Kidney (tissue), 14 donors: ENCODE measurements around the gene HOTAIR. TPM values are rescaled to one million over a fixed set of nuclear protein-coding genes. Genes with fewer than 3 reads are reported as not detected.

ENCODE experiments used
- DNase-seq, 5 donors: peaks; one replicate each; pipeline ENCODE4 v3.0.0-alpha.2; 2013 to 2020
- FAIRE-seq: peaks from 2 replicates; lab custom pipeline; 2012; peaks lifted over from hg19 to GRCh38; lab: Jason Lieb, UNC
- H3K27ac ChIP-seq, 2 donors: one replicate each; pipeline ENCODE4 v1.7.0; 2013; ENCODE audit warnings: low read depth in 2 of 2, low read length in 2 of 2, inconsistent platforms in 1 of 2
- H3K27me3 ChIP-seq: one replicate; pipeline ENCODE4 v1.7.1; 2013; ENCODE audit warnings: low read length, inconsistent platforms; ENCODE audit not compliant: control insufficient read depth, insufficient read depth
- H3K36me3 ChIP-seq, 3 donors: one replicate each; pipeline versions ENCODE4 v1.7.0 to v1.7.1; 2013; ENCODE audit warnings: low read length in 3 of 3, control low read depth in 1 of 3, inconsistent platforms in 1 of 3; ENCODE audit not compliant: insufficient read depth in 3 of 3, control insufficient read depth in 2 of 3
- H3K4me1 ChIP-seq, 3 donors: one replicate each; pipeline versions ENCODE4 v1.7.0 to v1.7.1; 2013; ENCODE audit warnings: low read length in 3 of 3, inconsistent platforms in 1 of 3, low read depth in 1 of 3; ENCODE audit not compliant: control insufficient read depth in 2 of 3, insufficient read depth in 2 of 3
- H3K4me3 ChIP-seq, 3 donors: one replicate each; pipeline versions ENCODE4 v1.7.0 to v1.8.1; 2013; ENCODE audit warnings: low read length in 3 of 3, control low read depth in 1 of 3, inconsistent platforms in 1 of 3
- H3K9ac ChIP-seq, 3 donors: one replicate each; pipeline versions ENCODE4 v1.7.0 to v1.7.1; 2013; ENCODE audit warnings: low read length in 3 of 3, control low read depth in 1 of 3, inconsistent platforms in 1 of 3
- H3K9me3 ChIP-seq, 3 donors: one replicate each; pipeline versions ENCODE4 v1.7.0 to v1.7.1; 2013; ENCODE audit warnings: low read length in 3 of 3, control low read depth in 1 of 3, inconsistent platforms in 1 of 3; ENCODE audit not compliant: control insufficient read depth in 2 of 3, insufficient read depth in 1 of 3
- intact Hi-C: fragments of 100-400 bp; cut with DNase I; formaldehyde crosslinking; loops from one replicate; pipeline ENCODE4 v1.11.1; 2022
- polyA plus RNA-seq: library from polyadenylated mRNA; stranded (reverse); fragments of 350-450 nt; fragmentation: Illumina TruSeq; extraction: RNeasy Lipid Tissue Mini Kit (QIAGEN cat#74804); gene quantifications from one replicate; pipeline ENCODE4 v1.2.3, GENCODE V29; 2014; ENCODE audit warnings: low read depth, low replicate concordance; ENCODE audit not compliant: insufficient read depth
- total RNA-seq: library from RNA; stranded (reverse); fragmentation: NEBNext Ultra II Directional; extraction: Animal tissue kit (Norgen Biotek cat#: 25700); gene quantifications from one replicate; pipeline ENCODE4 v1.2.1, GENCODE V29; 2021
- TF ChIP-seq, protein P1 (sequence below): IDR thresholded peaks from 3 replicates; pipeline ENCODE4 v1.5.1; 2012; ENCODE audit warnings: mild to moderate bottlenecking, moderate library complexity, borderline replicate concordance; ENCODE audit not compliant: insufficient read depth; ENCODE audit errors: extremely low read depth
- donor health status: control.
- donor health status: control.
- donor health status: control.
- donor health status: control.
- donor health status: control.
- donor health status: DM: yes; HTN: yes; CAD: no.
- donor health status: Normal renal cell carcinoma (clear cell type).

HOTAIR gene
- total and polyA plus RNA-seq, 2 donors from 2014 or later: 0.52 to 0.76 TPM

DNA sequence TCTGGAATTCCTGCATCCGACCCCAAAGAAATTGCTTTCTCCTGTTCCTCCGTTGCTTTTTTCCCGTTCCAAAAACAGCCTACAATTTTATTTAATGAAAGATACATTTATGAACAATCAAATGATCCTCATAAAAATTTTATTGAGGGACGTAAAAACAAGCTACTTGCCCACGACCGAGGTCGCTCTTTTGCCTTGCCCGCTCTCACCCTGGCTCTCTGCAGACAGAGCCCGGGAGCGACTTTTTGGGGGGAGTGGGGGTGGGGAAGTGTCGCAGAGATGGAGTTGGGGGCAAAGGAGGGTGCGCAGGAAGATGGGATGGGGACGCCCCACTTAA is 24.1 kb upstream of the HOTAIR start:
- Histone ChIP-seq H3K27ac (peak overlapping the region; percentile 63 to 87), H3K27me3 (no peaks in the 10 kb centered on the region), H3K4me3 (peak overlapping the region in 1 of 3 donors; percentile 88), H3K4me1 (peaks cover 2 to 17% (median 13%) of the 10 kb centered on the region in 3 donors), H3K9me3 (no peaks in the 10 kb centered on the region), H3K36me3 (no peaks in the 10 kb centered on the region), H3K9ac (peak overlapping the region in 2 of 3 donors; percentile 20 to 95)
- TF ChIP-seq, protein P1, sequence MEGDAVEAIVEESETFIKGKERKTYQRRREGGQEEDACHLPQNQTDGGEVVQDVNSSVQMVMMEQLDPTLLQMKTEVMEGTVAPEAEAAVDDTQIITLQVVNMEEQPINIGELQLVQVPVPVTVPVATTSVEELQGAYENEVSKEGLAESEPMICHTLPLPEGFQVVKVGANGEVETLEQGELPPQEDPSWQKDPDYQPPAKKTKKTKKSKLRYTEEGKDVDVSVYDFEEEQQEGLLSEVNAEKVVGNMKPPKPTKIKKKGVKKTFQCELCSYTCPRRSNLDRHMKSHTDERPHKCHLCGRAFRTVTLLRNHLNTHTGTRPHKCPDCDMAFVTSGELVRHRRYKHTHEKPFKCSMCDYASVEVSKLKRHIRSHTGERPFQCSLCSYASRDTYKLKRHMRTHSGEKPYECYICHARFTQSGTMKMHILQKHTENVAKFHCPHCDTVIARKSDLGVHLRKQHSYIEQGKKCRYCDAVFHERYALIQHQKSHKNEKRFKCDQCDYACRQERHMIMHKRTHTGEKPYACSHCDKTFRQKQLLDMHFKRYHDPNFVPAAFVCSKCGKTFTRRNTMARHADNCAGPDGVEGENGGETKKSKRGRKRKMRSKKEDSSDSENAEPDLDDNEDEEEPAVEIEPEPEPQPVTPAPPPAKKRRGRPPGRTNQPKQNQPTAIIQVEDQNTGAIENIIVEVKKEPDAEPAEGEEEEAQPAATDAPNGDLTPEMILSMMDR: no peak
- no peak for FAIRE-seq
- peak in 1 of 5 donors; percentile 65 for DNase-seq
- intact Hi-C loops: no loop called here

DNA sequence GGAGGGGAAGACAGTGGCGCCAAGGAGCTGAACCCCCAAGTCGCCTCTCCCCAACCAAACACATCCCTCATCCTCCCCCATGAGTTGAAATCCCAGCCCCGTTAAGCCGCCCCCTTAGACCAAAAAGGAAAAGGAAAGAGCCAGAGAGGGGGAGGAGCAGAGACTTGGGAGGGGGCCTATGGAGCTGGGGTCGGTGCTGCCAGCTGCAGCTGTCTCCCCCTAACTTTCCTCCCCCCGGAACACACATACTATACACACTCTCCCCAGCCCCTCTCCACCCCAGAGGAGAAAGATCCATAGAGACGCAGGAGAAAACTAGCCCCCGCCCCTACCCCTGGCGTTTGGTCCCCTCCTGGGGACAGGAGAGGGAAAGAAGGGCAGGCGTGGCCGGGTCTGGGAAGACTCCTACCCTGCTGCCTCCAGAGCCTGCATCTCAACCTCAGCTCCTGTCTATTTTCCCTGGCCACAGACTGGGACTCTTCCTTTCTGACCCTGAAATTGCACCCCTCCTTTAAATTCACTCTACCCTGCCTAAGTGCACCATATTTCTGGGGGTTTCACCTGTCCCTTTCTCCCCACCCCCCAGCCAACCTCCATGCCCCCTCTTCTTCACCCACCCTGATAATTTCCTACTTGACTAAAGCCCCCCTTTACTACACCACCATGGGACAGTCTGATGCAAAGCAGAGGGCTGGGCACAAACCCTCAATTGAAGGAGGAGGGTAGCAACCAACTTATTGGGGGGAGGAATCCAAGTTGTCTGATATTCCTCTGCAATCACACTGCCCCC is 23.6 kb upstream of the HOTAIR start:
- peaks cover 2% of the 10 kb centered on the region for H3K27me3 ChIP-seq
- H3K9ac ChIP-seq: peak overlapping the region; percentile 20 to 95 (median 49)
- TF ChIP-seq, protein P1: no peak
- FAIRE-seq (no peak), DNase-seq (peak in 4 of 5 donors; percentile 80 to 85 (median 84))
- H3K9me3 ChIP-seq: no peaks in the 10 kb centered on the region
- peaks cover 0 to 18% (median 15%) of the 10 kb centered on the region in 3 donors for H3K4me1 ChIP-seq
- intact Hi-C loops: no loop called here
- H3K27ac ChIP-seq: peak overlapping the region; percentile 87 to 93
- H3K36me3 ChIP-seq: no peaks in the 10 kb centered on the region
- H3K4me3 ChIP-seq: peak overlapping the region; percentile 2 to 88 (median 19)

DNA sequence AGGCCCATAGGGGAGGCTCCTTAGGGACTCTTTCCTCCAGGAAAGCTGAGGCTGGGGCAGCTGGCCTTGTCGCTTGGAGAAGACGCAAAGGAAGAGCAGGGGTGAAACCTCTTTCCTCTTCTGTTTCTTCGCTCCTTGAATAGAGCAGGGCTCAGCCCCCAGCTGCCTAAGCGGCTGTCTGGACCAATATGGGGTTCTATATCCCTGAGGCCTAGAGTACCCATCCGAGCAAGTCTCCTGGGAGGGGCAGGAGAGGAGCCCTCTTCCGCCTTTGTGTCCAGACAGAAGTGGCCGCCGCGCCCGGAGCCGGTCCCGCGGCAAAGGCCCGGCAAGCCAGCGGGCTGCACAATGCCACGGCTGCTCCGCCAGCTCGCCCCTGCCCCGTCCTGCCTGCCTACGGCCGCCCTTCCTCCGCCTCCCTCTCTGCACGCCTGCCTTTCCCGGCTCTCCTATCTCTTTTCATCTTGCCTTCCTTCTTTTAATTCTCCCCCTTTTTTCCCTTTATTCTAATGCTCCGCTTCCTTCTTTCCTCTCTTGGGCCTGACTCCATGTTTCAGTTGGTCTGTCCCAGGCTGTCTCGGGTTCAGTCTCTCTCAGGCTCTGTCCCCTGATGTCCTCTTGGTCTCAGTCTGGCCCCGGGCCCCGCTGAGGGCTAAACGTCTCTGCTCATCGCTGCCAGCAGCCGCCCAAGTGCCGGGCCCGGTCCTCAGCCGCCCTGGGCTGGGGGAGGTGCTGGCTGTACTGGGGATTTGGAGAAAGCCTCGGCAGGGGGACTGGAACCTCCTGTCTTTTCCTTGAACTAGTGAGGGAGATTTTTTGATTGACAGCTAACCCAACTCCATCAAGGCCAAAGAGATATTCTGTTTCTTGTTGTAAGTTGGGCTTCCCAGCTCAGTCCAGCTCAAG is 22.7 kb upstream of the HOTAIR start:
- Histone ChIP-seq H3K9ac (peak overlapping the region; percentile 10 to 95 (median 49)), H3K27ac (peak overlapping the region; percentile 87 to 93), H3K27me3 (peaks cover 3% of the 10 kb centered on the region), H3K36me3 (no peaks in the 10 kb centered on the region), H3K4me3 (peak overlapping the region; percentile 39 to 88 (median 53)), H3K4me1 (peaks cover 0 to 24% (median 17%) of the 10 kb centered on the region in 3 donors), H3K9me3 (no peaks in the 10 kb centered on the region)
- DNase-seq: peak in 1 of 5 donors; percentile 82
- intact Hi-C loops: no loop called here
- TF ChIP-seq, protein P1: no peak
- FAIRE-seq: no peak
